Measurements from ENCODE around the gene NOXRED1. TPM values are rescaled to one million over a fixed set of nuclear protein-coding genes. Genes with fewer than 3 reads are reported as not detected.

Gene NOXRED1
- total and polyA plus RNA-seq, 2 donors from 2014 or later, result 0.28 to 0.57 TPM

DNA sequence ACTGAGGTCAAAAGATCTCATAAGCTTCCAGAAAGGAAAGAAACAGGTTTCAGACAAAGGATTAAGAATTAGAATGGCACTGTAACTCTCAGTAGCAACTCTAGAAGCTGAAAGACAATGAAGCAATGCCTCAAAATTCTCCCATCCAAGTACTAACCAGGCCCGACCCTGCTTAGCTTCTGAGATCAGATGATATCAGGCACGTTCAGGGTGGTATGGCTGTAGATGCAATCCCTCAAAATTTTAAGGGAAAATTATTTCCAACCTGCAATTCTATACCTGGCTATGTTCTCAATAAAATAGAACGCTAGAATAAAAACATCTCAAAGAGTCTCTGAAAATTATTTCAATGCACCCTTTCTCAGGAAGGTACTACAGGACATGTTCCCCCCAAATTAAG is 19.6 kb downstream of the NOXRED1 start:
- FAIRE-seq (no peak), DNase-seq (no peak)
- H3K4me3 ChIP-seq (ENCODE audit: low read length in 3 of 3), result no peak overlapping the region
- H3K36me3 ChIP-seq (ENCODE audit: control insufficient read depth in 2 of 3, insufficient read depth in 3 of 3, low read length in 3 of 3), result peaks cover 0 to 2% (median 0%) of the 10 kb centered on the region in 3 donors
- no peaks in the 10 kb centered on the region for H3K9me3 ChIP-seq (ENCODE audit: control insufficient read depth in 2 of 3, insufficient read depth in 1 of 3, low read length in 3 of 3)
- intact Hi-C loops (cut with DNase I), result no loop called here
- no peaks in the 10 kb centered on the region for H3K4me1 ChIP-seq (ENCODE audit: control insufficient read depth in 2 of 3, insufficient read depth in 2 of 3, low read depth in 1 of 3, low read length in 3 of 3)
- no peak overlapping the region for H3K27ac ChIP-seq (ENCODE audit: low read depth in 2 of 2, low read length in 2 of 2)
- H3K9ac ChIP-seq (ENCODE audit: low read length in 3 of 3), result no peak overlapping the region
- TF ChIP-seq CTCF (IDR thresholded peaks at IDR 0.05; ENCODE audit: borderline replicate concordance, extremely low read depth, insufficient read depth), result no peak
- no peaks in the 10 kb centered on the region for H3K27me3 ChIP-seq (ENCODE audit: control insufficient read depth, insufficient read depth, low read length)

- Histone ChIP-seq H3K27me3 (ENCODE audit: control insufficient read depth, insufficient read depth, low read length) (no peaks in the 10 kb centered on the region), H3K4me1 (ENCODE audit: control insufficient read depth in 2 of 3, insufficient read depth in 2 of 3, low read depth in 1 of 3, low read length in 3 of 3) (no peaks in the 10 kb centered on the region), H3K4me3 (ENCODE audit: low read length in 3 of 3) (no peak overlapping the region), H3K9ac (ENCODE audit: low read length in 3 of 3) (no peak overlapping the region), H3K36me3 (ENCODE audit: control insufficient read depth in 2 of 3, insufficient read depth in 3 of 3, low read length in 3 of 3) (peaks cover 0 to 2% (median 0%) of the 10 kb centered on the region in 3 donors), H3K27ac (ENCODE audit: low read depth in 2 of 2, low read length in 2 of 2) (no peak overlapping the region), H3K9me3 (ENCODE audit: control insufficient read depth in 2 of 3, insufficient read depth in 1 of 3, low read length in 3 of 3) (no peaks in the 10 kb centered on the region)
- no peak for TF ChIP-seq CTCF (IDR thresholded peaks at IDR 0.05; ENCODE audit: borderline replicate concordance, extremely low read depth, insufficient read depth)
- FAIRE-seq (no peak), DNase-seq (no peak)
- intact Hi-C loops (cut with DNase I), result no loop called here
Observed at GRCh38 chr14:77400216-77400615, 23.1 kb downstream of the NOXRED1 start.

- Histone ChIP-seq H3K27ac (ENCODE audit: low read depth in 2 of 2, low read length in 2 of 2) (no peak overlapping the region), H3K4me3 (ENCODE audit: low read length in 3 of 3) (no peak overlapping the region), H3K27me3 (ENCODE audit: control insufficient read depth, insufficient read depth, low read length) (no peaks in the 10 kb centered on the region), H3K9me3 (ENCODE audit: control insufficient read depth in 2 of 3, insufficient read depth in 1 of 3, low read length in 3 of 3) (no peaks in the 10 kb centered on the region), H3K9ac (ENCODE audit: low read length in 3 of 3) (no peak overlapping the region), H3K36me3 (ENCODE audit: control insufficient read depth in 2 of 3, insufficient read depth in 3 of 3, low read length in 3 of 3) (no peaks in the 10 kb centered on the region), H3K4me1 (ENCODE audit: control insufficient read depth in 2 of 3, insufficient read depth in 2 of 3, low read depth in 1 of 3, low read length in 3 of 3) (no peaks in the 10 kb centered on the region)
- DNase-seq (no peak), FAIRE-seq (no peak)
- intact Hi-C loops (cut with DNase I), result no loop called here
- TF ChIP-seq CTCF (IDR thresholded peaks at IDR 0.05; ENCODE audit: borderline replicate concordance, extremely low read depth, insufficient read depth), result no peak
Observed at GRCh38 chr14:77390188-77390587, 33.1 kb downstream of the NOXRED1 start.

DNA sequence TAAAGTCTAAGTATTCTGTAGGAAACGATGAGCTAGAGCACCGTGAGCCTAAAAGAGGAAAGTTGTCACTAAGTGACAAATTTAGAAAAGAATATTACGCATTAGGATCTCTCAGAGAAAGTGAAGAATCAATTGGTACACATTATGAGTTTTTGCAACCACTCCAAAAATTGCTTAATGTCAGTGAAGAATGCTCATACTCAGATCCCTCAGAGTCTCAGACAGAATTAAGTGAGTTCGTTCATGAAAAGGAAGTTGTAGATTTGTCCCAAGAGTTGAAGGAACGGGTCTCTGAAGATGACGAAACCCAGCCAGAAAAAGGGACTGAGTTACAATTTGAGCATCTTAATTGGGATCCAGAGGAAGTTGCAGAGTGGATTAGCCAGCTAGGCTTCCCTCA is 44.6 kb downstream of the NOXRED1 start:
- Histone ChIP-seq H3K27ac (ENCODE audit: low read depth in 2 of 2, low read length in 2 of 2) (no peak overlapping the region), H3K36me3 (ENCODE audit: control insufficient read depth in 2 of 3, insufficient read depth in 3 of 3, low read length in 3 of 3) (no peaks in the 10 kb centered on the region), H3K9me3 (ENCODE audit: control insufficient read depth in 2 of 3, insufficient read depth in 1 of 3, low read length in 3 of 3) (no peaks in the 10 kb centered on the region), H3K4me1 (ENCODE audit: control insufficient read depth in 2 of 3, insufficient read depth in 2 of 3, low read depth in 1 of 3, low read length in 3 of 3) (peaks cover 0 to 9% (median 0%) of the 10 kb centered on the region in 3 donors), H3K9ac (ENCODE audit: low read length in 3 of 3) (no peak overlapping the region), H3K27me3 (ENCODE audit: control insufficient read depth, insufficient read depth, low read length) (no peaks in the 10 kb centered on the region), H3K4me3 (ENCODE audit: low read length in 3 of 3) (no peak overlapping the region)
- no peak for DNase-seq
- TF ChIP-seq CTCF (IDR thresholded peaks at IDR 0.05; ENCODE audit: borderline replicate concordance, extremely low read depth, insufficient read depth), result no peak
- intact Hi-C loops (cut with DNase I), result no loop called here
- no peak for FAIRE-seq

Data from kidney (tissue), 14 donors.